Liver (tissue), 9 donors: ENCODE measurements around the gene PRKACG. TPM values are rescaled to one million over a fixed set of nuclear protein-coding genes. Genes with fewer than 3 reads are reported as not detected.

ENCODE experiments used
- DNase-seq: peaks from one replicate; pipeline ENCODE4 v3.0.0-alpha.2; 2017; ENCODE audit warnings: low spot score
- H3K27ac ChIP-seq, 2 donors: one replicate each; pipeline ENCODE4 v1.7.0; 2013; ENCODE audit warnings: inconsistent platforms in 2 of 2, low read length in 2 of 2, control low read depth in 1 of 2, low read depth in 1 of 2, mild to moderate bottlenecking in 1 of 2
- H3K27me3 ChIP-seq, 4 donors: one replicate each; pipeline versions ENCODE4 v1.6.1 to v1.7.0; 2013; ENCODE audit warnings: low read length in 3 of 4, inconsistent platforms in 1 of 4, mild to moderate bottlenecking in 1 of 4, moderate library complexity in 1 of 4; ENCODE audit not compliant: control insufficient read depth in 4 of 4, insufficient read depth in 4 of 4
- H3K36me3 ChIP-seq, 4 donors: one replicate each; pipeline versions ENCODE4 v1.6.1 to v1.7.0; 2013; ENCODE audit warnings: low read length in 3 of 4, mild to moderate bottlenecking in 3 of 4, low read depth in 1 of 4, moderate library complexity in 1 of 4; ENCODE audit not compliant: control insufficient read depth in 4 of 4, insufficient read depth in 3 of 4
- H3K4me1 ChIP-seq, 4 donors: one replicate each; pipeline versions ENCODE4 v1.6.1 to v1.7.0; 2013; ENCODE audit warnings: low read length in 3 of 4, mild to moderate bottlenecking in 3 of 4, moderate library complexity in 1 of 4; ENCODE audit not compliant: control insufficient read depth in 4 of 4, insufficient read depth in 4 of 4
- H3K4me3 ChIP-seq, 3 donors: one replicate each; pipeline versions ENCODE4 v1.6.1 to v1.7.0; 2013; ENCODE audit warnings: low read length in 3 of 3, control low read depth in 1 of 3, low read depth in 1 of 3, mild to moderate bottlenecking in 1 of 3
- H3K9ac ChIP-seq, 2 donors: one replicate each; pipeline ENCODE4 v1.7.0; 2013; ENCODE audit warnings: low read length in 2 of 2, mild to moderate bottlenecking in 2 of 2, moderate library complexity in 2 of 2, control low read depth in 1 of 2, low read depth in 1 of 2
- H3K9me3 ChIP-seq, 4 donors: one replicate each; pipeline versions ENCODE4 v1.6.1 to v1.7.0; 2013; ENCODE audit warnings: low read length in 3 of 4; ENCODE audit not compliant: control insufficient read depth in 4 of 4
- ATF3 ChIP-seq: IDR thresholded peaks from 2 replicates; pipeline ENCODE4 v1.6.1; 2016; ENCODE audit warnings: antibody characterized with exemption
- CTCF ChIP-seq: fragments of 150-350 bp; IDR thresholded peaks from 2 replicates; pipeline ENCODE4 v1.5.1; 2017; ENCODE audit warnings: improper control_type of control experiment, low read depth, low read length; ENCODE audit not compliant: missing input control
- EGR1 ChIP-seq, 2 donors: IDR thresholded peaks; 2 replicates each; pipeline ENCODE4 v1.6.1; 2016 to 2018; ENCODE audit warnings: antibody characterized with exemption in 2 of 2, low read depth in 2 of 2
- FOXA1 ChIP-seq: IDR thresholded peaks from 2 replicates; pipeline ENCODE4 v1.6.1; 2016; ENCODE audit warnings: antibody characterized with exemption
- FOXA2 ChIP-seq: IDR thresholded peaks from 2 replicates; pipeline ENCODE4 v1.6.1; 2016; ENCODE audit warnings: antibody characterized with exemption
- GABPA ChIP-seq, 2 donors: IDR thresholded peaks in 1 of 2; conservative IDR thresholded peaks in 1 of 2; 2 replicates each; pipeline ENCODE4 v1.6.1; 2016; ENCODE audit warnings: antibody characterized with exemption in 2 of 2, mild to moderate bottlenecking in 1 of 2, moderate library complexity in 1 of 2
- HNF4A ChIP-seq, 2 donors: conservative IDR thresholded peaks; 2 replicates each; pipeline ENCODE4 v1.6.1; 2016; ENCODE audit warnings: antibody characterized with exemption in 2 of 2, mild to moderate bottlenecking in 2 of 2
- HNF4G ChIP-seq: IDR thresholded peaks from 2 replicates; pipeline ENCODE4 v1.6.1; 2016; ENCODE audit warnings: antibody characterized with exemption
- JUND ChIP-seq, 2 donors: IDR thresholded peaks; 2 replicates each; pipeline ENCODE4 v1.6.1; 2016; ENCODE audit warnings: antibody characterized with exemption in 2 of 2
- MAX ChIP-seq: IDR thresholded peaks from 2 replicates; pipeline ENCODE4 v1.6.1; 2016; ENCODE audit warnings: antibody characterized with exemption
- NR2F2 ChIP-seq: IDR thresholded peaks from 2 replicates; pipeline ENCODE4 v1.6.1; 2016; ENCODE audit warnings: antibody characterized with exemption
- RAD21 ChIP-seq, 2 donors: IDR thresholded peaks; 2 replicates each; pipeline ENCODE4 v1.6.1; 2016; ENCODE audit warnings: antibody characterized with exemption in 2 of 2, mild to moderate bottlenecking in 2 of 2
- REST ChIP-seq: IDR thresholded peaks from 2 replicates; pipeline ENCODE4 v1.6.1; 2016; ENCODE audit warnings: antibody characterized with exemption, mild to moderate bottlenecking
- RXRA ChIP-seq, 2 donors: IDR thresholded peaks; 2 replicates each; pipeline ENCODE4 v1.6.1; 2017 to 2018; ENCODE audit warnings: antibody characterized with exemption in 2 of 2, mild to moderate bottlenecking in 1 of 2
- SP1 ChIP-seq: IDR thresholded peaks from 2 replicates; pipeline ENCODE4 v1.6.1; 2018; ENCODE audit warnings: antibody characterized with exemption, mild to moderate bottlenecking
- TAF1 ChIP-seq: conservative IDR thresholded peaks from 2 replicates; pipeline ENCODE4 v1.6.1; 2016; ENCODE audit warnings: antibody characterized with exemption, mild to moderate bottlenecking
- YY1 ChIP-seq: IDR thresholded peaks from 2 replicates; pipeline ENCODE4 v1.6.1; 2016; ENCODE audit warnings: antibody characterized with exemption, mild to moderate bottlenecking
- ZBTB33 ChIP-seq: IDR thresholded peaks from 2 replicates; pipeline ENCODE4 v1.6.1; 2016; ENCODE audit warnings: antibody characterized with exemption
- WGBS: extraction: QIAGEN DNeasy Blood & Tissue Kit; methylation state at CpG from one replicate; pipeline ENCODE4 v1.1.7; 2013; 5-methylcytosine and 5-hydroxymethylcytosine counted together
- polyA plus RNA-seq, 2 donors: library from polyadenylated mRNA; stranded (reverse) in 1 of 2; unstranded in 1 of 2; fragments of 200-250 nt in 1 of 2; fragments of >200 nt in 1 of 2; fragmentation: Nextera tagmentation in 1 of 2; extraction: Ambion mirVana in 1 of 2; gene quantifications; one replicate each; pipeline versions ENCODE4 v1.2.1 to v1.2.3, GENCODE V29; 2013 to 2015
- total RNA-seq, 2 donors: library from RNA; depleted of rRNA; stranded (reverse); fragments of >200 nt; gene quantifications; one replicate each; pipeline ENCODE4 v1.2.3, GENCODE V29; 2014
- donor health status: healthy.
- donor health status: healthy.
- donor health status: healthy.
- donor health status: healthy.
- donor health status: healthy.

PRKACG gene
- total and polyA plus RNA-seq, 4 donors = not detected

- H3K4me1 ChIP-seq = peaks cover 0 to 3% (median 0%) of the 10 kb centered on the region in 4 donors
- H3K36me3 ChIP-seq = no peaks in the 10 kb centered on the region
- H3K27ac ChIP-seq = no peak overlapping the region
- no peak for TF ChIP-seq ATF3
- TF ChIP-seq JUND (IDR thresholded peaks at IDR 0.05) = no peak
- no peak for TF ChIP-seq NR2F2
- no peak for TF ChIP-seq FOXA1
- TF ChIP-seq TAF1 = no peak
- TF ChIP-seq HNF4G = no peak
- TF ChIP-seq REST = no peak
- TF ChIP-seq RXRA (IDR thresholded peaks at IDR 0.05) = no peak
- no peak for TF ChIP-seq ZBTB33
- TF ChIP-seq CTCF = no peak
- TF ChIP-seq SP1 = no peak
- TF ChIP-seq EGR1 (IDR thresholded peaks at IDR 0.05; ENCODE audit: low read depth in 2 of 2) = no peak
- TF ChIP-seq HNF4A (conservative IDR thresholded peaks at IDR 0.05) = no peak
- TF ChIP-seq RAD21 (IDR thresholded peaks at IDR 0.05) = no peak
- TF ChIP-seq MAX = no peak
- no peak for TF ChIP-seq GABPA (IDR thresholded peaks at IDR 0.05 in 1 of 2, conservative IDR thresholded peaks at IDR 0.05 in 1 of 2)
- TF ChIP-seq FOXA2 = no peak
- TF ChIP-seq YY1 = no peak
- H3K9ac ChIP-seq = no peak overlapping the region
- WGBS = 49% methylated on average over 3 of the region's 3 CpGs
- no peaks in the 10 kb centered on the region for H3K9me3 ChIP-seq
- H3K27me3 ChIP-seq = no peaks in the 10 kb centered on the region
- H3K4me3 ChIP-seq = no peak overlapping the region
- peak; percentile 66 for DNase-seq
These were observed 5.9 kb upstream of the PRKACG start for GRCh38 chr9:69019808-69020207.
